GM12878 (cell line): Measurements from ENCODE around the gene FYTTD1. TPM values are rescaled to one million over a fixed set of nuclear protein-coding genes. Genes with fewer than 3 reads are reported as not detected.

Source experiments
- ATAC-seq: fragments of 200-7000 bp; cut with Tn5 transposase; 3 replicates; pipeline ENCODE4 v1.9.1; 2020; ENCODE audit warnings: mild to moderate bottlenecking, moderate library complexity
- BruUV-seq: library from RNA; stranded (reverse); fragments of 400-500 nt; replicated peaks from 2 replicates; lab custom pipeline; 2021; lab: Mats Ljungman, UMichigan
- CTCF ChIA-PET: fragments of 300-600 bp; sonication (Branson Sonifier 250); formaldehyde crosslinking; extraction: SDS; loops from one replicate; lab custom pipeline; 2021; ENCODE audit warnings: inconsistent platforms; lab: Yijun Ruan, JAX
- POLR2A ChIA-PET: fragments of 350-600 bp; formaldehyde crosslinking; extraction: SDS; loops from one replicate; lab custom pipeline; 2021; ENCODE audit warnings: inconsistent platforms; lab: Charles Lee
- RAD21 ChIA-PET: fragments of 300-600 bp; sonication (Branson Sonifier 250); formaldehyde crosslinking; loops from one replicate; lab custom pipeline; 2023; ENCODE audit warnings: antibody characterized with exemption; ENCODE audit not compliant: unreplicated experiment; lab: Charles Lee
- SMC1A ChIA-PET: fragments of 300-600 bp; sonication (Branson Sonifier 250); formaldehyde crosslinking; loops from one replicate; lab custom pipeline; 2023; ENCODE audit not compliant: unreplicated experiment, uncharacterized antibody; lab: Charles Lee
- DNase-seq: peaks from one replicate; pipeline ENCODE4 v3.0.0-alpha.2; 2011; ENCODE audit warnings: low read depth, low spot score
- FAIRE-seq: peaks from 3 replicates; lab custom pipeline; 2011; peaks lifted over from hg19 to GRCh38; lab: Jason Lieb, UNC
- H2AFZ ChIP-seq: 2 replicates; pipeline ENCODE4 v1.6.0; 2011; ENCODE audit warnings: low read depth, low read length, control low read depth; ENCODE audit not compliant: control insufficient read depth
- H3K27ac ChIP-seq: 2 replicates; pipeline ENCODE4 v1.5.1; 2011; ENCODE audit warnings: control low read depth; ENCODE audit not compliant: control insufficient read depth, insufficient read depth
- H3K27me3 ChIP-seq, 2 experiments: replicated peaks in 1 of 2; 2 replicates each; pipeline versions ENCODE4 v1.6.0 to v1.6.1; 2011; ENCODE audit warnings: low read length in 1 of 2; ENCODE audit not compliant: control insufficient read depth in 2 of 2, insufficient read depth in 2 of 2
- H3K36me3 ChIP-seq, 2 experiments: 2 replicates each; pipeline ENCODE4 v1.5.1; 2011; ENCODE audit warnings: low read length in 1 of 2; ENCODE audit not compliant: control insufficient read depth in 2 of 2, insufficient read depth in 2 of 2
- H3K4me1 ChIP-seq: 2 replicates; pipeline ENCODE4 v1.6.1; 2011; ENCODE audit warnings: mild to moderate bottlenecking, low read length, moderate library complexity, mixed read lengths; ENCODE audit not compliant: control insufficient read depth, insufficient read depth
- H3K4me2 ChIP-seq: 2 replicates; pipeline ENCODE4 v1.6.0; 2011; ENCODE audit warnings: control low read depth; ENCODE audit not compliant: control insufficient read depth, insufficient read depth
- H3K4me3 ChIP-seq: fragments of 200-600 bp; sonication (generic); 2 replicates; pipeline ENCODE4 v1.5.1; 2016
- H3K79me2 ChIP-seq: 2 replicates; pipeline ENCODE4 v1.6.0; 2011; ENCODE audit warnings: low read length; ENCODE audit not compliant: control insufficient read depth, insufficient read depth
- H3K9ac ChIP-seq: 2 replicates; pipeline ENCODE4 v1.8.0; 2011; ENCODE audit warnings: low read length, control low read depth, mixed read lengths; ENCODE audit not compliant: control insufficient read depth, insufficient read depth
- H3K9me3 ChIP-seq: replicated peaks from 3 replicates; pipeline ENCODE4 v1.5.1; 2011; ENCODE audit warnings: mild to moderate bottlenecking, low read length; ENCODE audit not compliant: control insufficient read depth, insufficient read depth
- H4K20me1 ChIP-seq: 2 replicates; pipeline ENCODE4 v1.6.0; 2011; ENCODE audit not compliant: control insufficient read depth, insufficient read depth
- CREM ChIP-seq: IDR thresholded peaks from 2 replicates; pipeline ENCODE4 v1.6.1; 2014; ENCODE audit warnings: antibody characterized with exemption, low read depth
- HCFC1 ChIP-seq: fragments of 150-350 bp; IDR thresholded peaks from 2 replicates; pipeline ENCODE4 v1.6.1; 2014; ENCODE audit warnings: low read length
- MAX ChIP-seq: IDR thresholded peaks from 2 replicates; pipeline ENCODE4 v1.6.1; 2012; ENCODE audit warnings: low read depth, low read length, improper control_type of control experiment
- MLLT1 ChIP-seq: fragments of 450-650 bp; IDR thresholded peaks from 2 replicates; pipeline ENCODE4 v1.6.1; 2016; ENCODE audit warnings: mild to moderate bottlenecking
- NFYA ChIP-seq: IDR thresholded peaks from 2 replicates; pipeline ENCODE4 v1.6.1; 2011; ENCODE audit warnings: low read depth, mild to moderate bottlenecking, low read length, improper control_type of control experiment, borderline replicate concordance
- SMAD1 ChIP-seq: fragments of 450-650 bp; IDR thresholded peaks from 2 replicates; pipeline ENCODE4 v1.6.1; 2018; ENCODE audit warnings: mild to moderate bottlenecking, low read depth; ENCODE audit not compliant: partially characterized antibody
- SMARCA5 ChIP-seq: fragments of 450-650 bp; IDR thresholded peaks from 2 replicates; pipeline ENCODE4 v1.6.1; 2017; ENCODE audit warnings: mild to moderate bottlenecking
- USF1 ChIP-seq: IDR thresholded peaks from 2 replicates; pipeline ENCODE4 v1.6.1; 2011; ENCODE audit warnings: borderline replicate concordance, low read depth, mild to moderate bottlenecking, moderate library complexity, mixed read lengths, low read length; ENCODE audit not compliant: insufficient read depth; ENCODE audit errors: extremely low read length
- ZNF217 ChIP-seq: fragments of 450-650 bp; IDR thresholded peaks from 2 replicates; pipeline ENCODE4 v1.6.1; 2017; ENCODE audit warnings: antibody characterized with exemption, mild to moderate bottlenecking
- WGBS: methylation state at CpG from one replicate; pipeline ENCODE4 v1.1.6; 2016; ENCODE audit warnings: low lambda C conversion rate; ENCODE audit not compliant: insufficient replicate concordance, insufficient coverage; ENCODE audit errors: missing lambda C conversion rate; 5-methylcytosine and 5-hydroxymethylcytosine counted together
- in situ Hi-C: fragments of 300-500 bp; cut with MboI; formaldehyde crosslinking; loops from 9 replicates; pipeline ENCODE4 v1.14.3; 2018; ENCODE audit warnings: mixed read lengths
- intact Hi-C: fragments of 100-400 bp; cut with micrococcal nuclease; formaldehyde crosslinking; loops from one replicate; pipeline ENCODE4 v1.14.2; 2022; ENCODE audit not compliant: unreplicated experiment
- polyA plus RNA-seq, 11 experiments: library from polyadenylated mRNA; depleted of rRNA in 4 of 11; unstranded in 6 of 11; stranded (reverse) in 5 of 11; fragments of >200 nt; fragmentation: Nextera tagmentation in 4 of 11; fragmentation: Illumina TruSeq in 1 of 11; extraction: Ambion mirVana in 4 of 11; extraction: Trizol in 1 of 11; gene quantifications; 1 replicate in 1 of 11; 2 replicates in 10 of 11; pipeline versions ENCODE4 v1.2.1 to v1.2.3, GENCODE V29; 2011 to 2016; ENCODE audit warnings: inconsistent platforms in 2 of 11, missing spikeins in 2 of 11, low read depth in 1 of 11
- total RNA-seq, 4 experiments: library from RNA; depleted of rRNA in 3 of 4; stranded (reverse); fragments of >200 nt in 3 of 4; fragmentation: Illumina TruSeq in 1 of 4; extraction: Trizol in 1 of 4; gene quantifications; 2 replicates each; pipeline versions ENCODE4 v1.2.1 to v1.2.3, GENCODE V29; 2013 to 2021

Gene FYTTD1
- total and polyA plus RNA-seq, 10 of the 15 experiments (the other 5 are each of a cell fraction or from before 2014, with no cell fraction given): 25.5 to 101 (median 59.4) TPM

- no peaks in the 10 kb centered on the region for H4K20me1 ChIP-seq
- WGBS: 64% methylated on average over 7 of the region's 7 CpGs
- no peak overlapping the region for H3K27ac ChIP-seq
- BruUV-seq: no TSS peak
- in situ Hi-C loops (no loop called here), intact Hi-C loops (no loop called here)
- peaks cover 49% of the 10 kb centered on the region for H3K79me2 ChIP-seq
- no peaks in the 10 kb centered on the region for H3K9me3 ChIP-seq
- H3K27me3 ChIP-seq: no peaks in the 10 kb centered on the region
- ChIA-PET RAD21 (interaction anchor here (1.5 kb wide), 1 partner anchor 43 kb away, joined by 3 read pairs; the partner anchor contains the start of gene FYTTD1), POLR2A (interaction anchor here (0.8 to 1.8 kb wide), 3 partner anchors 8 to 45 kb away, joined by 3 to 4 read pairs (median 4); no protein-coding TSS in a partner anchor), SMC1A (interaction anchor here (0.8 to 1.2 kb wide), 6 partner anchors 10 to 67 kb away, joined by 3 to 5 read pairs (median 3); no protein-coding TSS in a partner anchor), CTCF (interaction anchor here (1.3 kb wide), 1 partner anchor 30 kb away, joined by 3 read pairs; the partner anchor contains the start of gene RUBCN)
- no peak overlapping the region for H2AFZ ChIP-seq
- no peak overlapping the region for H3K4me3 ChIP-seq
- H3K36me3 ChIP-seq: peaks cover 14 to 24% of the 10 kb centered on the region in 2 experiments
- H3K4me2 ChIP-seq: no peak overlapping the region
- TF ChIP-seq HCFC1 (no peak), MLLT1 (no peak), USF1 (no peak), SMARCA5 (no peak), NFYA (no peak), CREM (no peak), SMAD1 (no peak), ZNF217 (no peak), MAX (no peak)
- FAIRE-seq (no peak), DNase-seq (no peak), ATAC-seq (no peak)
- H3K4me1 ChIP-seq: peaks cover 30% of the 10 kb centered on the region
- H3K9ac ChIP-seq: no peak overlapping the region
Measured at GRCh38 chr3:197706658-197707057, 43.0 kb upstream of the FYTTD1 start.
